AG04449 (cell line): Measurements from ENCODE around the gene MAD2L1.

Source experiments
- CTCF ChIA-PET: fragments of 350-600 bp; formaldehyde crosslinking; extraction: SDS; loops from one replicate; lab custom pipeline; 2021; ENCODE audit warnings: antibody characterized with exemption; lab: Yijun Ruan, JAX
- POLR2A ChIA-PET: fragments of 400-600, 350-600 bp; formaldehyde crosslinking; extraction: SDS; loops from one replicate; lab custom pipeline; 2020; ENCODE audit warnings: antibody characterized with exemption, inconsistent platforms; lab: Yijun Ruan, JAX
- DNase-seq: peaks from one replicate; pipeline ENCODE4 v3.0.0-alpha.2; 2010; ENCODE audit warnings: low read depth, low spot score
- H3K4me3 ChIP-seq: 2 replicates; pipeline ENCODE4 v1.5.1; 2011; ENCODE audit warnings: low read depth, mild to moderate bottlenecking, control low read depth, low read length
- CTCF ChIP-seq: IDR thresholded peaks from one replicate; pipeline ENCODE4 v1.5.1; 2011; ENCODE audit warnings: mild to moderate bottlenecking, moderate library complexity, low read length, control low read depth, inconsistent platforms; ENCODE audit not compliant: insufficient read depth; ENCODE audit errors: missing control alignments

MAD2L1 gene

GRCh38 chr4:120080533-120080932 lies 13.9 kb upstream of the MAD2L1 start:
- POLR2A ChIA-PET, result no interaction called here
- H3K4me3 ChIP-seq, result no peak overlapping the region
- TF ChIP-seq CTCF, result no peak
- DNase-seq, result no peak
- CTCF ChIA-PET, result interaction anchor here (1.0 to 1.2 kb wide), 2 partner anchors 9 to 1112 kb away, joined by 4 read pairs; no protein-coding TSS in a partner anchor

GRCh38 chr4:120079839-120080520 lies 13.3 kb upstream of the MAD2L1 start:
- POLR2A ChIA-PET, result no interaction called here
- CTCF ChIA-PET, result interaction anchor here (1.0 to 1.2 kb wide), 2 partner anchors 8 to 1112 kb away, joined by 4 read pairs; no protein-coding TSS in a partner anchor
- DNase-seq, result no peak
- no peak for TF ChIP-seq CTCF
- H3K4me3 ChIP-seq, result no peak overlapping the region

- ChIA-PET POLR2A (no interaction called here), CTCF (no interaction called here)
- H3K4me3 ChIP-seq, result no peak overlapping the region
- no peak for DNase-seq
- no peak for TF ChIP-seq CTCF
Observed at GRCh38 chr4:120078216-120078615, 11.6 kb upstream of the MAD2L1 start.

- ChIA-PET POLR2A (no interaction called here), CTCF (interaction anchor here (0.8 to 1.0 kb wide), 2 partner anchors 9 to 14 kb away, joined by 3 to 4 read pairs; no protein-coding TSS in a partner anchor)
- no peak for DNase-seq
- H3K4me3 ChIP-seq, result no peak overlapping the region
- TF ChIP-seq CTCF, result peak; percentile 45
Observed at GRCh38 chr4:120071192-120071795, 4.6 kb upstream of the MAD2L1 start.

- no peak for DNase-seq
- H3K4me3 ChIP-seq, result no peak overlapping the region
- POLR2A ChIA-PET, result no interaction called here
- CTCF ChIA-PET, result interaction anchor here (0.6 to 1.0 kb wide), 3 partner anchors 12 to 1237 kb away, joined by 3 to 4 read pairs (median 3); no protein-coding TSS in a partner anchor
- no peak for TF ChIP-seq CTCF
Observed at GRCh38 chr4:120070196-120070595, 3.5 kb upstream of the MAD2L1 start.

GRCh38 chr4:120065974-120066516 lies 603 bp downstream of the MAD2L1 start:
- TF ChIP-seq CTCF, result no peak
- no peak for DNase-seq
- peak overlapping the region; percentile 84 for H3K4me3 ChIP-seq
- ChIA-PET CTCF (interaction anchor here (0.9 to 1.8 kb wide), 2 partner anchors 506 to 766 kb away, joined by 3 to 5 read pairs; a partner anchor contains a TSS), POLR2A (no interaction called here)
